ENCODE measurements around the gene FKBP10. TPM values are rescaled to one million over a fixed set of nuclear protein-coding genes. Genes with fewer than 3 reads are reported as not detected.
A peak's percentile ranks its signal among the peaks of the same experiment; 100 is the strongest.

The FKBP10 gene
- polyA plus RNA-seq, 1 of the 3 experiments (the other 2 are of a cell fraction): 360 TPM

DNA sequence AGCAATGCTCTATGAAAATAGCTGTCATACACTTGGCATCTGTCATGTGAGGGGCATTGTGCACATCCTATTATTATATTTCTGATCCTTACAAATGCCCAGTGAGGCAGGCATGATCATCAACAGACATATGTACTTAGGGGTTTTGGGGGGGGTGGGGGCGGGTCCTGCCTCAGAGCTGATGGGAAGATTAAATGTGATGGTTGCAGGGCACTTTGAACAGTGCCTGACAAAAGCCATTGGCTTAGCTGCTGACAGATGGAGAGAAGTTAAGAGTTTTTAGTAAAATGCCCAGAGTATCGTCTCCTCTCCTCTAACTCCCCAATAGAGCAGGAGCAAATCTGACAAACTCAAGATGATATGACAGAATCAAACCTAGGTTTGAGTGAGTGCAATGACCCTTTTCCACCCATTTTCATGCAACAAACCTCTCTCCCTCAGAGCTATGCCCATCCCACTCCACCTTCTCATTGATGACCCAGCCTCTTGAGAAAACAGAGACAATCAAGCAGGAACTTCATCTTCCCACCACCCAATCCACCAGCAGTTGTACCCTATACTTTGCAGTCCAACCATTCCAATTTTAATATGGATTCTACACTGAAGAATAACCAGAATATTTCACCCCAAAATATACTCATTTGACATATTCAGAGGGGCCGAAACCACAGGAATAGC, 47.6 kb downstream of the FKBP10 start:
- WGBS (ENCODE audit: low lambda C conversion rate): 71% methylated on average over 3 of the region's 3 CpGs
- H4K20me1 ChIP-seq (ENCODE audit: insufficient read depth): peaks cover 46% of the 10 kb centered on the region

DNA sequence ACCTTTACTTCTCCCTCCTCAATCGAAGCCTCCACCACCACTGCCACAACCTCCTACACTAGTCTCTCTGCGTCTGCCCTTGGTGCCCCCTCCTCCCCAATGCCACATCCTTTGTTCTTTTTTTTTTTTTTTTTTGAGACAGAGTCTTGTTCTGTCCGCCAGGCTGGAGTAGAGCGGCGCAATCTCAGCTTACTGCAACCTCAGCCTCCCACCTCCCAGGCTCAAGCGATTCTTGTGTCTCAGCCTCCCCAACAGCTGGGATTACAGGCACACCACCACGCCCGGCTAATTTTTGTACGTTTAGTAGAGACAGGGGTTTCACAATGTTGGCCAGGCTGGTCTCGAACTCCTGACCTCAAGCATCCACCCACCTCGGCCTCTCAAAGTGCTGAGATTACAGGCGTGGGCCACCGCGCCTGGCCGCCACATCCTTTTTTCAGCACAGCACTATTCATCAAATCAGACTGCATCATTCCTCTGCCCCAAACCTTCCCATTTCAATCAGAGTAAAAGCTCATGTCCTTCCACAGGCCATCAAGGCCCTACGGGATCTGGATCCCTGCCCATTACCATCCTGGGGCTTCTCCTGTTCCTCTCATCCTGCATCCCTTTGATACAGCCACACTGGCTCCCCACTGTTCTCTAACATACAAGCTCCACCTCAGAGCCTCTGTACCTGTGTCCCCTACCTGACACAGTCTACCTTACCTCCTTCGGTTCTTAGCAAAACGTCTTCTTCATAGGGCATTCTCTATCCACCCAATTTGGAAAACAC, 50.5 kb downstream of the FKBP10 start:
- 81% methylated on average over 18 of the region's 18 CpGs for WGBS (ENCODE audit: low lambda C conversion rate)
- Histone ChIP-seq H3K79me2 (ENCODE audit: insufficient read depth) (peaks cover 68% of the 10 kb centered on the region), H4K20me1 (ENCODE audit: insufficient read depth) (peaks cover 46% of the 10 kb centered on the region), H3K4me1 (ENCODE audit: control insufficient read depth in 1 of 2, insufficient read depth in 2 of 2, low read depth in 1 of 2, low read length in 1 of 2) (peaks cover 5 to 24% of the 10 kb centered on the region in 2 experiments; a peak in 2 of 4 replicates), H3K27me3 (ENCODE audit: insufficient read depth) (no peaks in the 10 kb centered on the region), H3K27ac (ENCODE audit: low read depth in 2 of 2, low read length in 1 of 2) (no peak overlapping the region), H3F3A (replicated peaks; ENCODE audit: insufficient read depth) (peaks cover 17% of the 10 kb centered on the region), H2AFZ (ENCODE audit: low read depth) (no peak overlapping the region), H3K9ac (peak overlapping the region; percentile 92; the same call in 1 of the 2 replicates), H3K9me2 (no peaks in the 10 kb centered on the region), H3K9me3 (no peaks in the 10 kb centered on the region), H3K4me3 (ENCODE audit: low read depth in 2 of 2, low read length in 1 of 2) (peak overlapping the region; percentile 91 to 95; a peak in 3 of 4 replicates), H3K4me2 (peak overlapping the region; percentile 91), H3K36me3 (replicated peaks in 1 of 2; ENCODE audit: control insufficient read depth in 1 of 2, insufficient read depth in 2 of 2, low read length in 1 of 2) (peaks cover 13 to 15% of the 10 kb centered on the region in 2 experiments)
- ChIA-PET POLR2A (interaction anchor here (2.8 kb wide), 1 partner anchor 51 kb away, joined by 12 read pairs; the partner anchor contains the start of genes FKBP10 and P3H4), CTCF (interaction anchor here (1.2 kb wide), 1 partner anchor 8 kb away, joined by 3 read pairs; no protein-coding TSS in a partner anchor)
- no peak for TF ChIP-seq FOSL2 (IDR thresholded peaks at IDR 0.05; ENCODE audit: borderline replicate concordance, low read depth)
- no peak for TF ChIP-seq FOXM1 (IDR thresholded peaks at IDR 0.05; ENCODE audit: low read depth)
- no peak for TF ChIP-seq RCOR1 (IDR thresholded peaks at IDR 0.05; ENCODE audit: low read length)
- no peak for TF ChIP-seq TCF12 (IDR thresholded peaks at IDR 0.05)
- no peak for DNase-seq

More for the DNA sequence above, 47.6 kb downstream of the FKBP10 start:
- no peak overlapping the region for H3K4me3 ChIP-seq (ENCODE audit: low read depth in 2 of 2, low read length in 1 of 2)
- H3K4me2 ChIP-seq: no peak overlapping the region
- no peaks in the 10 kb centered on the region for H3K36me3 ChIP-seq (replicated peaks in 1 of 2; ENCODE audit: control insufficient read depth in 1 of 2, insufficient read depth in 2 of 2, low read length in 1 of 2)
- no peak overlapping the region for H2AFZ ChIP-seq (ENCODE audit: low read depth)
- TF ChIP-seq TEAD4 (IDR thresholded peaks at IDR 0.05; ENCODE audit: borderline replicate concordance, insufficient read depth) (no peak), SMC3 (IDR thresholded peaks at IDR 0.05; ENCODE audit: low read depth, low read length) (no peak), GABPA (IDR thresholded peaks at IDR 0.05; ENCODE audit: low read depth) (no peak), ELF1 (IDR thresholded peaks at IDR 0.05) (no peak), YY1 (IDR thresholded peaks at IDR 0.05; ENCODE audit: low read depth) (no peak), MXI1 (IDR thresholded peaks at IDR 0.05; ENCODE audit: low read depth, low read length) (peak; percentile 36; the same call in 1 of the 2 replicates), MEF2A (IDR thresholded peaks at IDR 0.05; ENCODE audit: borderline replicate concordance, low read depth) (no peak)
- H3K27me3 ChIP-seq (ENCODE audit: insufficient read depth): no peaks in the 10 kb centered on the region
- peak; percentile 60 for DNase-seq
- H3K27ac ChIP-seq (ENCODE audit: low read depth in 2 of 2, low read length in 1 of 2): peak overlapping the region in 1 of 2 experiments; percentile 50; a peak in 2 of 4 replicates
- peaks cover 93% of the 10 kb centered on the region for H3K79me2 ChIP-seq (ENCODE audit: insufficient read depth)
- no peaks in the 10 kb centered on the region for H3K9me3 ChIP-seq
- H3K4me1 ChIP-seq (ENCODE audit: control insufficient read depth in 1 of 2, insufficient read depth in 2 of 2, low read depth in 1 of 2, low read length in 1 of 2): peaks cover 5 to 24% of the 10 kb centered on the region in 2 experiments; a peak in 2 of 4 replicates
- ChIA-PET CTCF (interaction anchor here (1.6 to 3.1 kb wide), 2 partner anchors 59 to 74 kb away, joined by 5 to 12 read pairs; partner anchors contain the start of gene JUP), POLR2A (interaction anchor here (0.5 kb wide), 1 partner anchor 8 kb away, joined by 6 read pairs; no protein-coding TSS in a partner anchor)
- no peaks in the 10 kb centered on the region for H3K9me2 ChIP-seq
- no peak overlapping the region for H3K9ac ChIP-seq
- peaks cover 4% of the 10 kb centered on the region for H3F3A ChIP-seq (replicated peaks; ENCODE audit: insufficient read depth)
